ENCODE data around the gene GCK.

DNA sequence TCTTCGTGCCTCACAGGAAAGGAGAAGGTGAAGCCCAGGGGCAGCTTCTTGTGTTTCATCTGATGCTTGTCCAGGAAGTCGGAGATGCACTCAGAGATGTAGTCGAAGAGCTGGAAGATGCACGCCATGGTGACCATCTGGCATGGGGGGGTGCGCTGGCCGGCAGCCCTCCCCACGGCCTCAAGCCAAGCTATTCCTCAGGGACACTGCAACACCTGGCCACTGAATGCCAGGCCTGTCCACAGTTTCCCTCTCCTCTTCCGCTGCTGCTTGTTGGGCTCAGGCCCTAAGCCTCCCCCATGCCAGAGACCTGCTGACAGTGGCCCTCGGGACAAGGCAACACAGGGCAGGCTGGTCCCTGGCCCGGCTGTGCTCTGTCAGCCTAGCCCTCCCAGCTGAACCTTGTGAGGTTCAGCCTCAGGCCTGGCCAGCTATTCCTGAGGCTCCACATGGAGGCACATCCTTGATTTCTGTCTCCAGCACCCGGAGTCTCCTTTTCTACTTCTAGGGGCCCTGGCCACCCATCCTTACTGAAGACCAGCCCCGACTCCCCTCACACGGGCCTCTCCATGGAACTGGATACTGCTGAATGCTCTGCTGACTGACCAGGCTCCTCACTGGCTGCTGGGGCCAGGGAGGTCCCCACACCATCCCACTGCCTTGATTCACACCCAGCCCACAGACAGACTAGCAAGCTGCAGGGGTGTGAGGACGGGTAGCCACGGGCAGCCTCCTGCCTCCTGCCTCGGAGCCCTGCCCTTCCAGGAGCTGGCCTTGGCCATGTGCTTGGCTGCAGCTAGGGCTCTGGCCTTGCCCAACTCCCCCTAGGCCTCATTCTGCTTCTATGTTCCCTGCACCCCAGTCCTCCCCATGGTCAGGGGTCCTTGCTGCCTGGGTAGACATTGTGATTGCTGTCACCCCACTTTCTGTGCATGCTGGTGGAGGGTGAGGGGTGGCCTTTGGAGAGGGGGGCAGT is 38.0 kb downstream of the GCK start:
- TF ChIP-seq FOXA1 (IDR thresholded peaks at IDR 0.05) (no peak), BHLHE40 (IDR thresholded peaks at IDR 0.05; ENCODE audit: borderline replicate concordance) (no peak), TARDBP (IDR thresholded peaks at IDR 0.05) (no peak), FOXM1 (IDR thresholded peaks at IDR 0.05; ENCODE audit: borderline replicate concordance) (no peak), L3MBTL2 (conservative IDR thresholded peaks at IDR 0.05) (no peak), NFRKB (IDR thresholded peaks at IDR 0.05) (no peak)
